IPS DF 6.9 (cell line): ENCODE data around the gene COTL1.
"Not testable (repeated sequence)": the region's sequence is repeated elsewhere in the genome, so short reads cannot be mapped to it uniquely, and the experiment has no call there.

Experiments used
- DNase-seq: peaks from one replicate; pipeline ENCODE4 v3.0.0-alpha.2; 2013; ENCODE audit warnings: low read depth, low spot score
- H3K27ac ChIP-seq: one replicate; pipeline ENCODE4 v1.5.1; 2013; ENCODE audit warnings: low read length, control low read depth
- H3K27me3 ChIP-seq: 2 replicates; pipeline ENCODE4 v1.6.1; 2013; ENCODE audit warnings: mild to moderate bottlenecking, low read length; ENCODE audit not compliant: control insufficient read depth, insufficient read depth
- H3K36me3 ChIP-seq: 2 replicates; pipeline ENCODE4 v1.6.1; 2013; ENCODE audit warnings: low read length; ENCODE audit not compliant: control insufficient read depth, insufficient read depth
- H3K4me1 ChIP-seq: 2 replicates; pipeline ENCODE4 v1.6.1; 2013; ENCODE audit warnings: low read length; ENCODE audit not compliant: control insufficient read depth, insufficient read depth
- H3K4me3 ChIP-seq: 2 replicates; pipeline ENCODE4 v1.5.1; 2013; ENCODE audit warnings: mild to moderate bottlenecking, low read length
- H3K9me3 ChIP-seq: 2 replicates; pipeline ENCODE4 v1.6.1; 2013; ENCODE audit warnings: low read length, inconsistent platforms; ENCODE audit not compliant: control insufficient read depth, insufficient read depth
- WGBS: extraction: QIAGEN DNeasy Blood & Tissue Kit; methylation state at CpG from one replicate; pipeline ENCODE4 v1.1.7; 2013; ENCODE audit warnings: mixed read lengths, missing lambda C conversion rate; ENCODE audit not compliant: insufficient read length, insufficient coverage; 5-methylcytosine and 5-hydroxymethylcytosine counted together

Gene COTL1

GRCh38 chr16:84532291-84532724, 85.6 kb downstream of the COTL1 start:
- H3K27me3 ChIP-seq, result no peaks in the 10 kb centered on the region
- no peaks in the 10 kb centered on the region for H3K36me3 ChIP-seq
- H3K4me3 ChIP-seq, result no peak overlapping the region
- H3K4me1 ChIP-seq, result peaks cover 8% of the 10 kb centered on the region
- no peaks in the 10 kb centered on the region for H3K9me3 ChIP-seq
- no peak overlapping the region for H3K27ac ChIP-seq
- WGBS, result no CpG with 5 or more reads among the region's 10 CpGs
- DNase-seq, result no peak

- Histone ChIP-seq H3K27ac (no peak overlapping the region), H3K4me1 (peaks cover 10% of the 10 kb centered on the region)
- no CpG with 5 or more reads among the region's 9 CpGs for WGBS
Measured at GRCh38 chr16:84531671-84532111, 86.2 kb downstream of the COTL1 start.

GRCh38 chr16:84530590-84530989, 87.3 kb downstream of the COTL1 start:
- H3K36me3 ChIP-seq, result no peaks in the 10 kb centered on the region
- WGBS, result no CpG with 5 or more reads among the region's 5 CpGs
- H3K4me1 ChIP-seq, result peaks cover 8% of the 10 kb centered on the region
- DNase-seq, result no peak
- no peaks in the 10 kb centered on the region for H3K9me3 ChIP-seq
- H3K27ac ChIP-seq, result no peak overlapping the region
- no peak overlapping the region for H3K4me3 ChIP-seq
- H3K27me3 ChIP-seq, result no peaks in the 10 kb centered on the region

More at GRCh38 chr16:84531671-84532111, 86.2 kb downstream of the COTL1 start:
- DNase-seq, result no peak
- no peaks in the 10 kb centered on the region for H3K27me3 ChIP-seq
- no peak overlapping the region for H3K4me3 ChIP-seq
- no peaks in the 10 kb centered on the region for H3K9me3 ChIP-seq
- H3K36me3 ChIP-seq, result no peaks in the 10 kb centered on the region

- Histone ChIP-seq H3K9me3 (no peaks in the 10 kb centered on the region), H3K27ac (no peak overlapping the region), H3K4me3 (no peak overlapping the region), H3K36me3 (no peaks in the 10 kb centered on the region), H3K27me3 (no peaks in the 10 kb centered on the region), H3K4me1 (peaks cover 7% of the 10 kb centered on the region)
- WGBS, result no CpG with 5 or more reads among the region's 3 CpGs
- no peak for DNase-seq
Measured at GRCh38 chr16:84529607-84530006, 88.3 kb downstream of the COTL1 start.

- peaks cover 5% of the 10 kb centered on the region; the same call in 1 of the 2 replicates for H3K4me1 ChIP-seq
- DNase-seq, result no peak
- no peak overlapping the region for H3K27ac ChIP-seq
- no peaks in the 10 kb centered on the region for H3K27me3 ChIP-seq
- no peak overlapping the region for H3K4me3 ChIP-seq
- no peaks in the 10 kb centered on the region for H3K9me3 ChIP-seq
- no peaks in the 10 kb centered on the region for H3K36me3 ChIP-seq
- no CpG with 5 or more reads among the region's 6 CpGs for WGBS
Measured at GRCh38 chr16:84528322-84528721, 89.6 kb downstream of the COTL1 start.

GRCh38 chr16:84527532-84528269, 90.2 kb downstream of the COTL1 start:
- H3K27ac ChIP-seq, result no peak overlapping the region
- WGBS, result no CpG with 5 or more reads among the region's 11 CpGs
- no peak for DNase-seq

GRCh38 chr16:84526794-84527531, 90.9 kb downstream of the COTL1 start:
- Histone ChIP-seq H3K27ac (no peak overlapping the region), H3K4me1 (0 out of 2 replicates have a peak, but pooled peaks cover 2% of the 10 kb centered on the region), H3K36me3 (no peaks in the 10 kb centered on the region), H3K4me3 (no peak overlapping the region), H3K27me3 (no peaks in the 10 kb centered on the region), H3K9me3 (no peaks in the 10 kb centered on the region)
- DNase-seq, result no peak
- no CpG with 5 or more reads among the region's 29 CpGs for WGBS

More at GRCh38 chr16:84527532-84528269, 90.2 kb downstream of the COTL1 start:
- Histone ChIP-seq H3K27me3 (no peaks in the 10 kb centered on the region), H3K4me3 (no peak overlapping the region), H3K4me1 (peaks cover 5% of the 10 kb centered on the region; the same call in 1 of the 2 replicates), H3K36me3 (no peaks in the 10 kb centered on the region), H3K9me3 (no peaks in the 10 kb centered on the region)

GRCh38 chr16:84524941-84525581, 92.8 kb downstream of the COTL1 start:
- not testable (repeated sequence) for H3K4me3 ChIP-seq, H3K27ac ChIP-seq, H3K4me1 ChIP-seq, H3K9me3 ChIP-seq, H3K27me3 ChIP-seq, H3K36me3 ChIP-seq, DNase-seq
- WGBS, result no CpG with 5 or more reads among the region's 21 CpGs

GRCh38 chr16:84524346-84524920, 93.4 kb downstream of the COTL1 start:
- H3K4me1 ChIP-seq, result 0 out of 2 replicates have a peak, but pooled peaks cover 2% of the 10 kb centered on the region
- no CpG with 5 or more reads among the region's 14 CpGs for WGBS

GRCh38 chr16:84521497-84521770, 96.4 kb downstream of the COTL1 start:
- no CpG with 5 or more reads among the region's 4 CpGs for WGBS
- H3K9me3 ChIP-seq, result no peaks in the 10 kb centered on the region
- no peak for DNase-seq

More at GRCh38 chr16:84524346-84524920, 93.4 kb downstream of the COTL1 start:
- Histone ChIP-seq H3K4me3 (no peak overlapping the region), H3K36me3 (no peaks in the 10 kb centered on the region), H3K27ac (no peak overlapping the region), H3K27me3 (no peaks in the 10 kb centered on the region), H3K9me3 (no peaks in the 10 kb centered on the region)
- DNase-seq, result no peak

More at GRCh38 chr16:84521497-84521770, 96.4 kb downstream of the COTL1 start:
- H3K27ac ChIP-seq, result no peak overlapping the region
- H3K27me3 ChIP-seq, result no peaks in the 10 kb centered on the region
- no peak overlapping the region for H3K4me3 ChIP-seq
- no peaks in the 10 kb centered on the region for H3K36me3 ChIP-seq
- H3K4me1 ChIP-seq, result no peaks in the 10 kb centered on the region
